ENCODE results near the gene TULP4.
"Not testable (repeated sequence)": the region's sequence is repeated elsewhere in the genome, so short reads cannot be mapped to it uniquely, and the experiment has no call there.

Gene TULP4

DNA sequence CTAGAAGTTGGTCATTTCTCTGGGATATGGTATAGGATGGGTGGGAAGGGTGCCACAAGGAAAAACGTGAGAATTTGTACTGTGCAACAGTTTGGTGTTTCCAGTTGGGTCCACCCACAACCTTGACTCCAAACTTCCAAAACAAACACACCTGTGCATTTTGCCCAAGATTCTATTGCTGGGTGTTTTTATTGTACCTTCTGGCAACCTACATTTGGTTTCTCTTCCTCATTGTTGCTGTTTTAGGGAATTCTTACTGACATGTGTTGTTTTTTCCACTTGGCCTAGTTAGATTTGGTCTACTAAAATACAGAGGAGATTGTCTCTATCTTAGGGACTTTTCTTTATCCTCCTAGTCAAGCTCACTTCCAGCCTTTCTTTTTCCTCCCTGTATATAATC, 16.7 kb downstream of the TULP4 start:
- DNase-seq (ENCODE audit: low read depth in 2 of 2) = no peak

DNA sequence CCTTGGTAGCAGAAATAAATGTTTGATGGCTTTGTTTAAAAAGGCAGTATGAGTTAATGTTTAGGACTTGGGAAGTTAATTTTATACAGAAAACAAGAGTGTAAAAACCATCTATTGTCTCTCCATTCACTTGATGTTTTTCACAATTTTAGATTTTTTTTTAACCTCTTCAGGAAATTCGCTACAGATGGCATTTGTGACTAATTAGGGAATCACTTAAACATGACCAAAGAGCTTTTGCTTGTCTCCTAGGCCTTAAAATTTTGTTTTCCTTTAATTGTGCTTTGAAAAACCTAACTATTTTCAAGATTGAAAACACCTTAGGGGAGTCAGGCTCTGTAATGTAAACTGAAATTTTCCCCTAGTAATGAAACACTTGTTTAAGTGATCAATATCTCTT, 17.3 kb downstream of the TULP4 start:
- no peak for DNase-seq (ENCODE audit: low read depth in 2 of 2)

DNA sequence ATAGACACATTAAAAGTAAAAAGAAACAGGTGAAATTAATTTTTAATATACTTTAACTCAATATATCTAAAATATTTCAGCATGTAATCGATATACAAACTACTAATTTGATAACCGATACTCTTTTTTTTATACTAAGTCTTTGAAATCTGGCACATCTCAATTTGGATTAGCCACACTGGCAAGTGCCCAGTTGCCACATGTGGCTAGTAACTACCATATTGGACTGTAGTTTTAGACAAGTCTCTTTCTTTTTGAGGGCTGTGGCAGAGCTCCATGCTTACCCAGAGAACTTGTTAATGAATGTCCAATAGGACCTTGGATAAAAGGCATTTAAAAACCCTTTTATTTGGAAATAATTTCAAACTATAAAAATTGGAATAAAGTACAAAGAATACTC, 17.8 kb downstream of the TULP4 start:
- DNase-seq (ENCODE audit: low read depth in 2 of 2) = no peak

DNA sequence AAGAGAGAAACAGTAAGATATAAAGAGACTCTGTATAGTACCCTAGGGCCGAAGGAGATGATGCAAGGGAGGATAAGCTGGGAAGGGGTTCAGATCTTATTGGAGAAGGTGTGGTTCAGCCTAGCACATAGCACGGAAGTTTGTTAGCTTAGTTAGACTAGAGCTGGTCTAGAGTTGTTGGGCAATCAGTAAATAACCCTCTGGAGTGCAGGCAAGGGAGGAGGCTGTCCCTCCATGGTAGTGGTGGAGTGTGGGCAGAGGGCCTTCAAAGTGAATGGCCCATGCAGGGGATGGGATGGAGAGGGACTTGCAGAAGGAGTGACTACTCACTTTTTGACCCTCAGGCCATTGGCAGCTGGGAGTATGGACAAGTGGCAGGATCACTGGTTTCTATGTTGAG, 20.0 kb downstream of the TULP4 start:
- DNase-seq (ENCODE audit: low read depth in 2 of 2) = no peak

DNA sequence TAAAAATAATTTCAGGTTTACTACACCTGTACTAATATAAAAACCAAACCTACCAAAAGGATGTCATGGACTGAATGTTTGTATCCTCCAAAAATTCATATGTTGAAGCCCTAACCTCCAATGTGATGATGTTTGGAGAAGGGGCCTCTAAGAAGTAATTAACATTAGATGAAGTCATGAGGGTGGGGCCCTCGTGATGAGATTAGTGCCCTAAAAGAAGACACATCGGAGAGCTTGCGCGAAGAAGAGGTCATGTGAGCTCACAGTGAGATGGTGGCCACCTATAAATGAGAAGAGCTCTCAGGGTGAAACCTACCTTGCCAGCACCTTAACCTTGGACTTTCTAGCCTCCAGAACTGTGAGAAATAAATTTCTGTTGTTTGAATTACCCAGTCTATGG, 20.8 kb downstream of the TULP4 start:
- DNase-seq (ENCODE audit: low read depth in 2 of 2) = no peak

DNA sequence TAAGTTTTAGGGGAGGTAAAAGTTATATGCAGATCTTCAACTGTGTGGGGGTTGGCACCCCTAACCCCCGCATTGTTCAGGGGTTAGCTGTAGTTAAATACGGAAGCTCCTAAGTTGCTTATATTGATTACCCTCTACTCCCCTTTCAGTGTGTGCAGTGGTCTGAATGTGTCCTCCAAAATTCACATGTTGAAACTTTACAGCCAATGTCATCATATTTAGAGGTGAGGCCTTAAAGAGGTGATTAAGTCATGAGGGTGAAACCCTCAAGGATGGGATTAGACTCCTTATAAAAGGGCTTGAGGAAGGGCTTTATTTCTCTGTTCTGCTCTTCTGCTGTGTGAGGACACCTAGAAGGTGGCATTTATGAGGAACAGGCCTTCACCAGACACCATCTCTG, 22.3 kb downstream of the TULP4 start:
- no peak for DNase-seq (ENCODE audit: low read depth in 2 of 2)

DNA sequence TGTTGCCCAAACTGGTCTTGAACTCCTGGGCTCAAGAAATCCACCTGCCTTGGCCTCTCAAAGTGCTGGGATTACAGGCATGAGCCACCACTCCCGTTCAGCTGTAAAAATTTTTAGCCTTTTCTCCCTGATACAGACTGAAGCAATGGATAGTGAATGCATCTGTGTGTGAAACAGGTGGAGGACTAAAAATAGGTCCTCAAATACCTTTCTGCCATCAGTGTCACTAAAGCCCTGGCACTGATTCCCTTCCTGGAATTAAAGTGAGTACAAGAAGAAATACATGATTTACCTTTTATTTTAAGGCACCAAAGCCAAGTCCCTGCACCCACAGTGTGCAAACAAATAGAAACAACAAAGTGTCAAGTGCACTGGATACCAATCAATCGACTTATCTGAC, 25.1 kb downstream of the TULP4 start:
- DNase-seq (ENCODE audit: low read depth in 2 of 2) = no peak

DNA sequence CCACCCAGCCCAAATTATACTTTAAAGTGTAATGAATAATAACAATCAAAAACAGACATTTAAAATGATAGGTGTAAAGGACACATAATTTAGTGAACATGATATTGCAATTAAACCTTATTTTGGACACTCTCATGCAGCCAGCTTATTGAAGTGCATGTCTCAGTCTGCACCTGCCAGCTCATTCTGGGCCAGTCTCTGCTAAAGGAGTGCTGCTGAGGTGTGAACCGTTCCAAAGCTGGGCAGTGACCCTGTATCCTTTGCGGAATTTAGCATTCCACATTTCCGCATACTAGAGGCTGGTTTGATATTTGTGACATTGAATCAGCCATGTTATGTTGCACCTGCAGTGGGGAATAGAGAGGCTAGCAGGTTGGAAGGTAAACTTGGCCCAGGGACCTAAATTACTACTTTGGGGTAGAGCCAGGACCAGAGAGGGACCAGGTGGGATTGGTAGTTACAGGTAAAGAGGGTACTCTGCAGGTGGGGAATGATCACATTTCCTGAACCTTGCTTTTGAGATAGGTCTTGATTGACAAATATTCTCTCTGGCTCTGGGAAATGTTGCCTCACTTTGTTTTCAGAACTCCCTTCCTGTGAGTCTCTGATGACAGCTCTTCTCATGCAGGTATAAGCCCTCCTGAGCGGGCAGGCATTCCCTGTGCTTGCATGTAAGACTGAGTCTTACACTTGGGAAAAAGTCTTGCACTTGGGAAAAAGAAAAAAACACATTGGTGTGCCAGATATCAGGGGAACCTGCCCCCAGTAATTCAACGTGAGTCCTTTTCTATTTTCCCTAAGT, 26.2 kb downstream of the TULP4 start:
- DNase-seq (ENCODE audit: low read depth in 2 of 2) = no peak

DNA sequence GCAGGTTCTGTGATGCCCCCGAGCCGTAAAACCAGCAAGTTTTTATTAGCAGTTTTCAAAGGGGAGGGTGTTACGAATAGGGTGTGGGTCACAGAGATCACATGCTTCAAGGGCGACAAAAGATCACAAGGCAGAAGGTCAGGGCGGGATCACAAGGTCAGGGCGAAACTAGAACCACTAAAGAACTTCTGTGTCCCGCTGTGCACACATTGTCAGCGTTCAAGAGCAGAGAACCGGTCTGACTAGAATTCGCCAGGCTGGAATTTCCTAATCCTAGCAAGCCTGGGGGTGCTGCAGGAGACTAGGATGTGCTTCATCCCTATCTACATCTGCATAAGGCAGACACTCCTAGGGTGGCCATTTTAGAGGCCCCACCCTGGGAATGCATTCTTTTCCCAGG, 26.9 kb downstream of the TULP4 start:
- DNase-seq (ENCODE audit: low read depth in 2 of 2) = not testable (repeated sequence)

DNA sequence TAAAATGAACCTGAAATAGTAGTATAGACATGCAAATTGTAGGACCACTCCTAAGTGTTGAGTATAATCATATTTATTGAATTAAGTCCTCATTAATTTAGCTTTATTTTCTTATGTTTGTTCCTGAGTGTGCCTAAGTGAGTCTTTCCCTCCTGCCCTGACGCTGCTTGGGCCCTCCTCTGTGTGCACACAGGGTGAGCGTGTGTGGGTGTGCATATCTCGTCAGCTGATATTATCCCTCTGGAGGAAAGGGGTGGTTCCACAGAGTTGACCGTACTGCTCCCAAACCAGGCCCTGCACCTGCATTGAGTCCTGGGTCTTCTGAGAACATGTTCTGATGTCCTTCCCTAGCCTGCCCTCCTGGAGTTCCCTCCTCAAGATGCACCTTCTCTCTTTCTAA, 28.0 kb downstream of the TULP4 start:
- no peak for DNase-seq (ENCODE audit: low read depth in 2 of 2)

DNA sequence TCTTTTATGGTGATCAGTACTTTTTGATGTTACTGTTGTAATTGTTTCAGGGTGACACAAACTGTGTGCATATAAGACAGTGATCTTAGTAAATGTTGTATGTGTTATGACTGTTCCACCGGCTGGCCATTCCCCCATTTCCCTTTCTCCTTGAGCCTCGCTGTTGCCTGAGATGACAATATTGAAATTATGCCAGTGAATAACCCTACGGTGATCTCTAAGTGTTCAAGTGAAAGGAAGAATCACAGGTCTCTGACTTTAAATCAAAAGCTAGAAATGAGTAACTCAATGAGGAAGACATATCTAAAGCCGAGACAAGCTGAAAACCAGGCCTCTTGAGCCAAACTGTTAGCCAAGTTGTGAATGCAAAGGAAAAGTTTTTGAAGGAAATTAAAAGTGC, 32.3 kb downstream of the TULP4 start:
- DNase-seq (ENCODE audit: low read depth in 2 of 2) = no peak

DNA sequence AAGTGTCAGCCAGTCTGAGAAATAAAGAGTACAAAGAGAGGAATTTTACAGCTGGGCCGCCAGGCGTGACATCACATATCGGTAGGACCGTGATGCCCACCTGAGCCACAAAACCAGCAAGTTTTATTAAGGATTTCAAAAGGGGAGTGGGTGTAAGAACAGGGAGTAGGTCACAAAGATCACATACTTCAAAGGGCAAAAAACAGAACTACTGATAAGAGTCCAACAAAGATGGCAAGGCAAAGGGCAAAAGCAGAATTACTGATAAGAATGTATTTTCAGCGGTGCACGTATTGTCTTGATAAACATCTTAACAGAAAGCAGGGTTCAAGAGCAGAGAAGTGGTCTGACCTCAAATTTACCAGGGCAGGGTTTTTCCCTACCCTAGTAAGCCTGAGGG, 33.2 kb downstream of the TULP4 start:
- DNase-seq (ENCODE audit: low read depth in 2 of 2) = not testable (repeated sequence)

DNA sequence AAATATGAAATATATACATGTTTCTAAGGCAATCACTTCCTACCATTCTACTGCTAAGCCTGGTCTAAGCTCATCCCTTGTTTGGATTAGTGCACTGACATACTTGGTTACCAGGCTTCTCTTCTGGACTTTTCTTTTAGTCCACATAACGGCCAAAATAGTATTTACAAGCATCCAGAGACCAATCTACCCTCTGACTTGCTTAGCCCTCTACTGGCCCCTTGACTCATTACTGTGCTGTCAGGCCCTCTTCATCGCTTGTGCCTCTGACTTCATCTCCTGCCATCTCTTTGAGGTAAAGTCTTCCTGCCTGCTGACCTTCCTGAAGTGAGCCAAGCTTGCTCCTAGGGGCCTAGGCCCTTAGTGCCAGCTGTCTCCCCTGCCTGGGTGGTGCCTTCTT, 35.1 kb downstream of the TULP4 start:
- no peak for DNase-seq (ENCODE audit: low read depth in 2 of 2)

DNA sequence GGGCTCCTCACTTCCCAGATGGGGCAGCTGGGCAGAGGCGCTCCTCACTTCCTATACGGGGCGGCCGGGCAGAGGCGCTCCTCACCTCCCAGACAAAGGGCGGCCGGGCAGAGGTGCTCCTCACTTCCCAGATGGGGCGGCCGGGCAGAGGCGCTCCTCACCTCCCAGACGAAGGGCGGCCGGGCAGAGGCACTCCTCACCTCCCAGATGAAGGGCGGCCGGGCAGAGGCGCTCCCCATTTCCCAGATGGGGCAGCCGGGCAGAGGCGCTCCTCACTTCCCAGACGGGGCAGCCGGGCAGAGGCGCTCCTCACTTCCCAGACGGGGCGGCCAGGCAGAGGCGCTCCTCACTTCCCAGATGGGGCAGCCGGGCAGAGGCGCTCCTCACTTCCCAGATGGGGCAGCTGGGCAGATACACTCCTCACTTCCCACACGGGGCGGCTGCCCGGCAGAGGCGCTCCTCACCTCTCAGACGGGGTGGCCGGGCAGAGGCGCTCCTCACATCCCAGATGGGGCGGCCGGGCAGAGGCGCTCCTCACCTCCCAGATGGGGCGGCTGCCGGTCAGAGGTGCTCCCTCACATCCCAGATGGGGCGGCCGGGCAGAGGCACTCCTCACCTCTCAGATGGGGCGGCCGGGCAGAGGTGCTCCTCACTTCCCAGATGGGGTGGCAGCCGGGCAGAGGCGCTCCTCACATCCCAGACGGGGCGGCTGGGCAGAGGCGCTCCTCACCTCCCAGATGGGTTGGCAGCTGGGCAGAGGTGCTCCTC, 36.7 kb downstream of the TULP4 start:
- not testable (repeated sequence) for DNase-seq (ENCODE audit: low read depth in 2 of 2)

DNA sequence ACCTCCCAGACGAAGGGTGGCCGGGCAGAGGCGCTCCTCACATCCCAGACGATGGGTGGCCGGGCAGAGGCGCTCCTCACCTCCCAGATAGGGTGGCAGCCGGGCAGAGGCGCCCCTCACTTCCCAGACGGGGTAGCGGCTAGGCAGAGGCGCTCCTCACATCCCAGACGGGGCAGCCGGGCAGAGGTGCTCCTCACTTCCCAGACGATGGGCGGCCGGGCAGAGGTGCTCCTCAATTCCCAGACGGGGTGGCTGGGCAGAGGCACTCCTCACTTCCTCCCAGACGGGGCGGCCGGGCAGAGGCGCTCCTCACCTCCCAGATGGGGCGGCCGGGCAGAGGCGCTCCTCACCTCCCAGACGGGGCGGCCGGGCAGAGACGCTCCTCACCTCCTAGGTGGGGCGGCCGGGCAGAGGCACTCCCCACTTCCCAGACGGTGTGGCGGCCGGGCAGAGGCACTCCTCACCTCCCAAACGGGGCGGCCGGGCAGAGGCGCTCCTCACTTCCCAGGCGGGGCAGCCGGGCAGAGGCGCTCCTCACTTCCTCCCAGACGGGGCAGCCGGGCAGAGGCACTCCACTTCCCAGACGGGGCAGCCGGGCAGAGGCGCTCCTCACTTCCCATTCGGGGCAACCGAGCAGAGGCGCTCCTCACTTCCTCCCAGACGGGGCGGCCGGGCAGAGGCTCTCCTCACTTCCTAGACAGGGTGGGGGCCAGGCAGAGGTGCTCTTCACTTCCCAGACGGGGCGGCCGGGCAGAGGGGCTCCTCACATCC, 37.4 kb downstream of the TULP4 start:
- not testable (repeated sequence) for DNase-seq (ENCODE audit: low read depth in 2 of 2)

DNA sequence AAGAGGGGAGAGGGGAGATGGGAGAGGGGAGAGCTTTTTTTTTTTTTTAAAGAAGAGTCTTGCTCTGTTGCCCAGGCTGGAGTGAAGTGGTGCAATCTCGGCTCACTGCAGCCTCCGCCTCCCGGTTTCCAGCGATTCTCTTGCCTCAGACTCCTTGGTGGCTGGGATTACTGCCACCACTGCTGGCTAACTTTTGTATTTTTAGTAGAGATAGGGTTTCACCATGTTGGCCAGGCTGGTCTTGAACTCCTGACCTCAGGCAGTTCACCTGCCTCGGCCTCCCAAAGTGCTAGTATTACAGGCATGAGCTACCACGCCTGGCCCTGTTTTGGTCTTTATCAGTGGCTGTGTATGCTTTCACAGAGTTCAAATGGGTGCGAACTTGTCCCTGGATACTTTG, 38.5 kb downstream of the TULP4 start:
- not testable (repeated sequence) for DNase-seq (ENCODE audit: low read depth in 2 of 2)

DNA sequence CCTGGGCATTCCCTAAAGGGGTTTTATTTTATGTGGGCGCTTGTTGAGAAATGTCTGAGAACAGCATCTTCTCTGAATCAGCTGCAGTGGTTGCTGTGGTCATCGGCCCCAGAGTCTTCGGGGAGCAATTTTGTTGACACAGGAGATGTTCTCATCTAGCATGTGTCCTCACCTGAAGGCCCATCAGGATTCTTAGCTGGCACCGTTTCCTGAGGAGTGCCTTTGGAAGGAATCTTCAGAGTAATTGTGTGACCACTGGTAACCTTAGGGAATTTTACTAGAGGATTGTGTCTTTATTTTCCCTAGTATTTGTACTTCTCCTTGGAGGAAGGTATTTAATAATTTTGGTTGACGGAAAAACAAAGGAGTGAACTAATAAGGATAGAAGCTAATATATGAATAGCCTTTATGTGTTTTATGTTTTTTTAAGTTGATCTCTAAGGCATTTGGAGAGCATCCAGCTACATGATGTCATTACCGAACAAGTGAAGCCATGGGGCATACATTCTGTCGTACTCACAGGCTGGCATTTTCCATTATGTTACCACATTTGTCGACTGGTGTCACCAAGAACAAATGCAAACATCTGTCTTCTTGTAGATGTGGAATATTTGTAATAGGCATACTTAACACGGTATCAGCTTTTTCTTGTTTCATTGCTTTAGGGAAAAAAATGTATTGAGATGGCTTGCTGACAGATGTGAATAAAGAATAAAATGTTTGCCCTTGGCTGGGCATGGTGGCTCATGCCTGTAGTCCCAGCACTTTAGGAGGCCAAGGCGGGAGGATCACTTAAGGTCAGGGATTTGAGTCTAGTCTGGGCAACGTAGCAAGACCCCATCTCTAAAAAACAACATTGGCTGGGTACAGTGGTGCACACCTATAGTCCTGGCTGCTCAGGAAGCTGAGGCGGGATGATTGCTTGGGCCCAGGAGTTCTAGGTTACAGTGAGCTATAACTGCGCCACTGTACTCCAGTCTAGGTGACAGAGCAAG, 41.9 kb downstream of the TULP4 start:
- DNase-seq (ENCODE audit: low read depth in 2 of 2) = no peak

DNA sequence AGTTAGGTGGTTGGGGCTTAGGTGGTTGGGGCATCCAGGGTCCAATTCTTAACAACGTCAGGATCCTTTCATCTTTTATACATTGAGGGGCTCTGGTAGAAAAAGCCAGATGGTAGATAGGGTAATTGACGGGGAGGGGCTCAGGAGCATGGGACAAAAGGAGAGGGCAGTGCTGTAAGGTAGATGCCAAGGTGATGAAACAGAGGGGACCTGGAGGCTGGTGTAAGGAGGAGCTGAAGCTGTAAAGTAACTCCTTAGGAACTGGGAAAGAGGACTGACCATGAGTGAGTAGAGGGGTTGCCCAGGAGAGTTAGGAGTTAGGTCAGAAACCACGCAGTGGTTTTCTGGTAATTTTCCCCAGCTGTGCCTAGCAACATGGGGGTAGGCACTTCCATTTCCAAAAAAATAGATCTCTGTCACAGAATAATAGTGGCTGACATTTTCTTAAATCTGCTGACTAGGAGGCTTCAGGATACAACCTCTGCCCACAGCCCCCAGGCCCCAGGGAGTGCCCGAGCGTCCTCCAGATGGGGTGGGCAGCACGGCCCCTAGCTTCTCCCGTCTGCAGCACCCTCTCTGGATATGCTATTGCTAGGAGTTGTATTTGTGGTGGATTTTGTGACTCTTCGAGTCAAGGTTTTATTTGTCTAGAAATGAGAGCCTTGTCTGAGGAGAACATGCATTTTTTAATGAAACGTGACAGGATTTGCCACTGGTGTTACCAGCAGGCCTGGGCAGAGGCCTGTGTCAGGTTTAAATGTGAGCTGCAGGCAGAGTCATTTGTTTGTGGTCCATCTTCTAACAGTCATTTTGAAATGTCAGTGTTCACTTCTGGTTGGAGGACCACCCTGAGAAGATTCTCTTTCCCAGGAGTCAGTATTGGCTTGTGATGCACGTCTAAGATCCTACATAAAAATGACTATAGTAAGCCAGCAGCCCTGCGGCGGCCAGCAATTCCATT, 44.6 kb downstream of the TULP4 start:
- no peak for DNase-seq (ENCODE audit: low read depth in 2 of 2)

DNA sequence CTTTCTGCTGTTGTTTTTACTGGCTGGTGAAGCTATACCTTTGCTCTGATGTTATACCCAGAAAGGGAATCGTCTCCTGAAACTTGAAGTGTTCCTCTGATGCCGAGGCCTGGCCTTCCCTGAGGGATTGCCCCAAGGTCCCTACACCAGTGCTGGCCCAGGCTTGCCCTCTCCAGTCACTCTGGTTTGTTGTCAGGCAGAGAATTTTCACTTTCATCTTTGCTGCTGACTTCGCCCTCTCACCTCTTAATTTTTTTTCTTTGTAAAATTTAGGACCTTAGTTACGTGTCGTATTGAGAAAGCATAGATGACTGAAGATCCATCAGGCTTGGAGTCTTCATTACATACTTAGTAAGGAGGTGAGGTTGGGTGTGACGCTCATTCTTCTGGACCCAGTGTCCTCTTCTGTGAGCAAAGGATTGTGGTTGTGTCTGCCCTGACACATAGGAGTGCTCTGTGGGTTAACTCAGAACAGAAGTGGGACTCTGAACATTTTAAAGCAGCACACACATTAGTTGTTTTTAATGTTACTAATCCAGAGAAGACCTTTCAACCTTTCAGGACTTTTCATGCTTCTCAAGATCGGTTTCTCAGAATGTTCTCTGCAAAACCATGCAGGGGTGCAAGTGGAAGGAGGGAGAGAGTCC, 45.4 kb downstream of the TULP4 start:
- DNase-seq (ENCODE audit: low read depth in 2 of 2) = no peak
